ENCODE data around the gene PHF19.

DNA sequence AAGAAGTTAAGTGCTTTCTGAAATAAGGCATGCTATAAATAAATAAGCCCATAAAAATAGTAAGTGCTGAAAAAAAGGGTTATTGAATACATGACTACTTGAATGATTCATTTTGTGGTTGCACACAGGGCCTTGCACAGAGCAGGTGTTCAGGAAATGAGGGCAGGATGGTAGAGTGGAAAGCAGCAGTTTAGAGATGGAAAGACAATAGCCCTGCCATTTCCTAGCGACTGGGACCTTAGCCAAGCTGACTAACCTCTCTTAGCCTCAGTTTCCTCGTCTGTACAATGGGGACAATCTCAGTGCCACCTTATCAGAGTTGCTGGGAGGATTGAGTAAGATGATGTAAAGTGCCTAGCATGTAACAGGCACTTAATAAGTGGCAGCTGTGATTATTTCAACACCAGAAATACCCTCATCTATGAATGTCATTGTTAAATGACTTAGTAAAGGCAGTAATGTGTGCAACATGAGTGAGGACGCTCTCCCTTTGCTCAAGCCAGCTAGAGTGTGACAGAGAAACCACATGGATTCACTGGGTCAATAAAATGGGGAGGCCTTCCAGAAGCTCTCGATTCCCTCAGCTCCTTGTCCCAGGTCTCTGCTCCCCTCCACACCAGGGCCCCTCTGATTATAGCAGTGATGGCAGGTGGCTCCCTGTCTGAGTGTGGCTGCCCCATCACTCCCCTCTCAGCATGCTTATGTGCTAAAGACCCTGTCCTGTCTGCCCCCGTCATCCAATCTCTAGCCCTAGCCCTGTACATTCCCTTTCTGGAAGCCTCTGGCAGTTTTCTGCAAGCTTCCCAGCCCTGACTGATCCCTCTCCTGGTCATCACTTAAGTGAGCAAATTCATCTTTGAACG, 16.0 kb upstream of the PHF19 start:
- TF ChIP-seq, protein P1, sequence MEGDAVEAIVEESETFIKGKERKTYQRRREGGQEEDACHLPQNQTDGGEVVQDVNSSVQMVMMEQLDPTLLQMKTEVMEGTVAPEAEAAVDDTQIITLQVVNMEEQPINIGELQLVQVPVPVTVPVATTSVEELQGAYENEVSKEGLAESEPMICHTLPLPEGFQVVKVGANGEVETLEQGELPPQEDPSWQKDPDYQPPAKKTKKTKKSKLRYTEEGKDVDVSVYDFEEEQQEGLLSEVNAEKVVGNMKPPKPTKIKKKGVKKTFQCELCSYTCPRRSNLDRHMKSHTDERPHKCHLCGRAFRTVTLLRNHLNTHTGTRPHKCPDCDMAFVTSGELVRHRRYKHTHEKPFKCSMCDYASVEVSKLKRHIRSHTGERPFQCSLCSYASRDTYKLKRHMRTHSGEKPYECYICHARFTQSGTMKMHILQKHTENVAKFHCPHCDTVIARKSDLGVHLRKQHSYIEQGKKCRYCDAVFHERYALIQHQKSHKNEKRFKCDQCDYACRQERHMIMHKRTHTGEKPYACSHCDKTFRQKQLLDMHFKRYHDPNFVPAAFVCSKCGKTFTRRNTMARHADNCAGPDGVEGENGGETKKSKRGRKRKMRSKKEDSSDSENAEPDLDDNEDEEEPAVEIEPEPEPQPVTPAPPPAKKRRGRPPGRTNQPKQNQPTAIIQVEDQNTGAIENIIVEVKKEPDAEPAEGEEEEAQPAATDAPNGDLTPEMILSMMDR (IDR thresholded peaks at IDR 0.05): no peak
- TF ChIP-seq TAF1 (IDR thresholded peaks at IDR 0.05; ENCODE audit: borderline replicate concordance, low read depth, low read length) (no peak), NFIC (IDR thresholded peaks at IDR 0.05; ENCODE audit: borderline replicate concordance) (peak; percentile 79), JUND (IDR thresholded peaks at IDR 0.05) (peak; percentile 80), SMC3 (IDR thresholded peaks at IDR 0.05; ENCODE audit: low read depth, low read length) (no peak)
- TF ChIP-seq, protein P2, sequence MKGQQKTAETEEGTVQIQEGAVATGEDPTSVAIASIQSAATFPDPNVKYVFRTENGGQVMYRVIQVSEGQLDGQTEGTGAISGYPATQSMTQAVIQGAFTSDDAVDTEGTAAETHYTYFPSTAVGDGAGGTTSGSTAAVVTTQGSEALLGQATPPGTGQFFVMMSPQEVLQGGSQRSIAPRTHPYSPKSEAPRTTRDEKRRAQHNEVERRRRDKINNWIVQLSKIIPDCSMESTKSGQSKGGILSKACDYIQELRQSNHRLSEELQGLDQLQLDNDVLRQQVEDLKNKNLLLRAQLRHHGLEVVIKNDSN (IDR thresholded peaks at IDR 0.05; ENCODE audit: borderline replicate concordance, low read depth): no peak
- TF ChIP-seq, protein P3, sequence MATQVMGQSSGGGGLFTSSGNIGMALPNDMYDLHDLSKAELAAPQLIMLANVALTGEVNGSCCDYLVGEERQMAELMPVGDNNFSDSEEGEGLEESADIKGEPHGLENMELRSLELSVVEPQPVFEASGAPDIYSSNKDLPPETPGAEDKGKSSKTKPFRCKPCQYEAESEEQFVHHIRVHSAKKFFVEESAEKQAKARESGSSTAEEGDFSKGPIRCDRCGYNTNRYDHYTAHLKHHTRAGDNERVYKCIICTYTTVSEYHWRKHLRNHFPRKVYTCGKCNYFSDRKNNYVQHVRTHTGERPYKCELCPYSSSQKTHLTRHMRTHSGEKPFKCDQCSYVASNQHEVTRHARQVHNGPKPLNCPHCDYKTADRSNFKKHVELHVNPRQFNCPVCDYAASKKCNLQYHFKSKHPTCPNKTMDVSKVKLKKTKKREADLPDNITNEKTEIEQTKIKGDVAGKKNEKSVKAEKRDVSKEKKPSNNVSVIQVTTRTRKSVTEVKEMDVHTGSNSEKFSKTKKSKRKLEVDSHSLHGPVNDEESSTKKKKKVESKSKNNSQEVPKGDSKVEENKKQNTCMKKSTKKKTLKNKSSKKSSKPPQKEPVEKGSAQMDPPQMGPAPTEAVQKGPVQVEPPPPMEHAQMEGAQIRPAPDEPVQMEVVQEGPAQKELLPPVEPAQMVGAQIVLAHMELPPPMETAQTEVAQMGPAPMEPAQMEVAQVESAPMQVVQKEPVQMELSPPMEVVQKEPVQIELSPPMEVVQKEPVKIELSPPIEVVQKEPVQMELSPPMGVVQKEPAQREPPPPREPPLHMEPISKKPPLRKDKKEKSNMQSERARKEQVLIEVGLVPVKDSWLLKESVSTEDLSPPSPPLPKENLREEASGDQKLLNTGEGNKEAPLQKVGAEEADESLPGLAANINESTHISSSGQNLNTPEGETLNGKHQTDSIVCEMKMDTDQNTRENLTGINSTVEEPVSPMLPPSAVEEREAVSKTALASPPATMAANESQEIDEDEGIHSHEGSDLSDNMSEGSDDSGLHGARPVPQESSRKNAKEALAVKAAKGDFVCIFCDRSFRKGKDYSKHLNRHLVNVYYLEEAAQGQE (IDR thresholded peaks at IDR 0.05; ENCODE audit: low read depth, low read length): peak; percentile 44; the same call in 1 of the 2 replicates
- TF ChIP-seq, protein P4, sequence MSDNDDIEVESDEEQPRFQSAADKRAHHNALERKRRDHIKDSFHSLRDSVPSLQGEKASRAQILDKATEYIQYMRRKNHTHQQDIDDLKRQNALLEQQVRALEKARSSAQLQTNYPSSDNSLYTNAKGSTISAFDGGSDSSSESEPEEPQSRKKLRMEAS (IDR thresholded peaks at IDR 0.05; ENCODE audit: low read depth): peak; percentile 43; the same call in 1 of the 2 replicates
